ENCODE data around the gene CNDP1. TPM values are rescaled to one million over a fixed set of nuclear protein-coding genes. Genes with fewer than 3 reads are reported as not detected.
"Not testable (repeated sequence)": the region's sequence is repeated elsewhere in the genome, so short reads cannot be mapped to it uniquely, and the experiment has no call there.

CNDP1 gene
- total RNA-seq, 1 donor from 2014 or later: 0.27 TPM

- peaks cover 30% of the 10 kb centered on the region for H3K36me3 Mint-ChIP-seq (ENCODE audit: unreplicated experiment)
These were observed 10.2 kb upstream of the CNDP1 start for GRCh38 chr18:74524097-74524496.

GRCh38 chr18:74524915-74525314, 9.4 kb upstream of the CNDP1 start:
- not testable (repeated sequence) for H3K27ac Mint-ChIP-seq (ENCODE audit: unreplicated experiment); H3K4me3 Mint-ChIP-seq (ENCODE audit: unreplicated experiment); DNase-seq; H3K9me3 Mint-ChIP-seq (ENCODE audit: unreplicated experiment); H3K27me3 Mint-ChIP-seq (ENCODE audit: unreplicated experiment); H3K4me1 Mint-ChIP-seq (ENCODE audit: low read depth, unreplicated experiment)
- peaks cover 26% of the 10 kb centered on the region for H3K36me3 Mint-ChIP-seq (ENCODE audit: unreplicated experiment)

More at GRCh38 chr18:74524097-74524496, 10.2 kb upstream of the CNDP1 start:
- H3K9me3 Mint-ChIP-seq (ENCODE audit: unreplicated experiment): peaks cover 7% of the 10 kb centered on the region
- H3K27ac Mint-ChIP-seq (ENCODE audit: unreplicated experiment): no peak overlapping the region
- no peaks in the 10 kb centered on the region for H3K4me1 Mint-ChIP-seq (ENCODE audit: low read depth, unreplicated experiment)
- H3K4me3 Mint-ChIP-seq (ENCODE audit: unreplicated experiment): no peak overlapping the region
- TF ChIP-seq CTCF (IDR thresholded peaks at IDR 0.05; ENCODE audit: partially characterized antibody, unreplicated experiment): no peak
- DNase-seq: no peak
- peaks cover 2% of the 10 kb centered on the region for H3K27me3 Mint-ChIP-seq (ENCODE audit: unreplicated experiment)

- TF ChIP-seq CTCF (IDR thresholded peaks at IDR 0.05; ENCODE audit: partially characterized antibody, unreplicated experiment): no peak
- no peaks in the 10 kb centered on the region for H3K27me3 Mint-ChIP-seq (ENCODE audit: unreplicated experiment)
- H3K4me3 Mint-ChIP-seq (ENCODE audit: unreplicated experiment): no peak overlapping the region
- H3K36me3 Mint-ChIP-seq (ENCODE audit: unreplicated experiment): peaks cover 24% of the 10 kb centered on the region
- no peaks in the 10 kb centered on the region for H3K4me1 Mint-ChIP-seq (ENCODE audit: low read depth, unreplicated experiment)
- no peak overlapping the region for H3K27ac Mint-ChIP-seq (ENCODE audit: unreplicated experiment)
- no peak for DNase-seq
- peaks cover 7% of the 10 kb centered on the region for H3K9me3 Mint-ChIP-seq (ENCODE audit: unreplicated experiment)
These were observed 8.6 kb upstream of the CNDP1 start for GRCh38 chr18:74525741-74526140.

- no peak overlapping the region for H3K27ac Mint-ChIP-seq (ENCODE audit: unreplicated experiment)
- peaks cover 5% of the 10 kb centered on the region for H3K9me3 Mint-ChIP-seq (ENCODE audit: unreplicated experiment)
These were observed 7.8 kb upstream of the CNDP1 start for GRCh38 chr18:74526488-74526887.

GRCh38 chr18:74528478-74528877, 5.8 kb upstream of the CNDP1 start:
- DNase-seq: no peak
- no peaks in the 10 kb centered on the region for H3K27me3 Mint-ChIP-seq (ENCODE audit: unreplicated experiment)
- no peak overlapping the region for H3K27ac Mint-ChIP-seq (ENCODE audit: unreplicated experiment)
- H3K9me3 Mint-ChIP-seq (ENCODE audit: unreplicated experiment): peaks cover 4% of the 10 kb centered on the region
- no peaks in the 10 kb centered on the region for H3K4me1 Mint-ChIP-seq (ENCODE audit: low read depth, unreplicated experiment)
- no peak for TF ChIP-seq CTCF (IDR thresholded peaks at IDR 0.05; ENCODE audit: partially characterized antibody, unreplicated experiment)
- H3K4me3 Mint-ChIP-seq (ENCODE audit: unreplicated experiment): no peak overlapping the region
- H3K36me3 Mint-ChIP-seq (ENCODE audit: unreplicated experiment): peaks cover 12% of the 10 kb centered on the region

More at GRCh38 chr18:74526488-74526887, 7.8 kb upstream of the CNDP1 start:
- TF ChIP-seq CTCF (IDR thresholded peaks at IDR 0.05; ENCODE audit: partially characterized antibody, unreplicated experiment): no peak
- H3K36me3 Mint-ChIP-seq (ENCODE audit: unreplicated experiment): peaks cover 17% of the 10 kb centered on the region
- H3K27me3 Mint-ChIP-seq (ENCODE audit: unreplicated experiment): no peaks in the 10 kb centered on the region
- H3K4me1 Mint-ChIP-seq (ENCODE audit: low read depth, unreplicated experiment): no peaks in the 10 kb centered on the region
- DNase-seq: no peak
- no peak overlapping the region for H3K4me3 Mint-ChIP-seq (ENCODE audit: unreplicated experiment)

Data from glutamatergic neuron (in vitro differentiated cells).